CD14-positive monocyte (primary cell): Measurements from ENCODE around the gene FGD3. TPM values are rescaled to one million over a fixed set of nuclear protein-coding genes. Genes with fewer than 3 reads are reported as not detected.

Experiments used
- DNase-seq, 3 donors: peaks; one replicate each; pipeline ENCODE4 v3.0.0-alpha.2; 2011 to 2022
- H2AFZ ChIP-seq: 2 replicates; pipeline ENCODE4 v1.6.0; 2012; ENCODE audit warnings: mild to moderate bottlenecking, low read depth, low read length, inconsistent platforms; ENCODE audit not compliant: insufficient read depth, poor library complexity, severe bottlenecking
- H3K27ac ChIP-seq, 2 donors: 1 replicate in 1 of 2; 2 replicates in 1 of 2; pipeline ENCODE4 v1.5.1; 2012 to 2013; ENCODE audit warnings: low read length in 2 of 2, control low read depth in 1 of 2, inconsistent platforms in 1 of 2, low read depth in 1 of 2, mild to moderate bottlenecking in 1 of 2
- H3K27me3 ChIP-seq, 2 donors: one replicate each; pipeline versions ENCODE4 v1.6.0 to v1.6.1; 2011 to 2013; ENCODE audit warnings: low read length in 2 of 2; ENCODE audit not compliant: control insufficient read depth in 2 of 2, insufficient read depth in 2 of 2
- H3K36me3 ChIP-seq, 2 donors: replicated peaks in 1 of 2; 1 replicate in 1 of 2; 2 replicates in 1 of 2; pipeline versions ENCODE4 v1.5.1 to v1.6.1; 2012 to 2013; ENCODE audit warnings: low read length in 2 of 2, control low read depth in 1 of 2, inconsistent platforms in 1 of 2, mild to moderate bottlenecking in 1 of 2; ENCODE audit not compliant: insufficient read depth in 2 of 2, control insufficient read depth in 1 of 2
- H3K4me1 ChIP-seq, 2 donors: 1 replicate in 1 of 2; 2 replicates in 1 of 2; pipeline versions ENCODE4 v1.5.1 to v1.6.1; 2012 to 2013; ENCODE audit warnings: low read length in 2 of 2, control low read depth in 1 of 2, inconsistent platforms in 1 of 2, mild to moderate bottlenecking in 1 of 2, moderate library complexity in 1 of 2; ENCODE audit not compliant: insufficient read depth in 2 of 2, control insufficient read depth in 1 of 2
- H3K4me2 ChIP-seq: replicated peaks from 2 replicates; pipeline ENCODE3; 2012; ENCODE audit warnings: low read length, moderate library complexity, mild to moderate bottlenecking; ENCODE audit not compliant: poor library complexity, severe bottlenecking; ENCODE audit errors: extremely low read depth
- H3K4me3 ChIP-seq, 3 experiments: fragments of 200-600 bp in 1 of 3; sonication (generic) in 1 of 3; replicated peaks in 1 of 3; 1 replicate in 2 of 3; 2 replicates in 1 of 3; pipeline ENCODE4 v1.5.1; 2011 to 2013; ENCODE audit warnings: low read length in 3 of 3, mild to moderate bottlenecking in 3 of 3, control low read depth in 2 of 3, low read depth in 2 of 3, inconsistent platforms in 1 of 3, moderate library complexity in 1 of 3
- H3K79me2 ChIP-seq: 2 replicates; pipeline ENCODE4 v1.6.0; 2012; ENCODE audit warnings: mild to moderate bottlenecking, control low read depth, inconsistent platforms, low read length, moderate library complexity; ENCODE audit not compliant: insufficient read depth
- H3K9ac ChIP-seq: 2 replicates; pipeline ENCODE4 v1.6.0; 2017; ENCODE audit warnings: low read length, mild to moderate bottlenecking; ENCODE audit not compliant: insufficient read depth, poor library complexity, severe bottlenecking
- H3K9me3 ChIP-seq, 2 donors: replicated peaks in 1 of 2; 1 replicate in 1 of 2; 2 replicates in 1 of 2; pipeline versions ENCODE4 v1.5.1 to v1.6.1; 2012 to 2013; ENCODE audit warnings: low read length in 2 of 2, control low read depth in 1 of 2; ENCODE audit not compliant: control insufficient read depth in 1 of 2, insufficient read depth in 1 of 2
- H4K20me1 ChIP-seq: 2 replicates; pipeline ENCODE4 v1.6.0; 2012; ENCODE audit warnings: mild to moderate bottlenecking, low read length, control low read depth, moderate library complexity; ENCODE audit not compliant: insufficient read depth
- H3K27ac Mint-ChIP-seq, 7 donors: one replicate each; pipeline ENCODE4 v1.8.0; 2020; ENCODE audit warnings: mild to moderate bottlenecking in 7 of 7, mixed read lengths in 7 of 7, moderate library complexity in 6 of 7, inconsistent platforms in 2 of 7
- H3K27me3 Mint-ChIP-seq, 3 donors: one replicate each; pipeline ENCODE4 v1.8.0; 2021 to 2022; ENCODE audit warnings: low read depth in 3 of 3, mild to moderate bottlenecking in 3 of 3, mixed read lengths in 3 of 3, moderate library complexity in 3 of 3, inconsistent platforms in 1 of 3
- H3K36me3 Mint-ChIP-seq, 2 donors: one replicate each; pipeline ENCODE4 v1.8.0; 2020; ENCODE audit warnings: mixed read lengths in 2 of 2, inconsistent platforms in 1 of 2, mild to moderate bottlenecking in 1 of 2
- H3K4me1 Mint-ChIP-seq: one replicate; pipeline ENCODE4 v1.8.0; 2020; ENCODE audit warnings: mild to moderate bottlenecking, mixed read lengths
- H3K4me3 Mint-ChIP-seq, 2 donors: one replicate each; pipeline ENCODE4 v1.8.0; 2020; ENCODE audit warnings: mild to moderate bottlenecking in 2 of 2, mixed read lengths in 2 of 2, moderate library complexity in 1 of 2
- H3K9me3 Mint-ChIP-seq, 7 donors: one replicate each; pipeline ENCODE4 v1.8.0; 2020 to 2022; ENCODE audit warnings: mixed read lengths in 7 of 7, mild to moderate bottlenecking in 6 of 7, moderate library complexity in 6 of 7, inconsistent platforms in 2 of 7
- WGBS: methylation state at CpG from one replicate; pipeline ENCODE4 v1.1.5; 2013; ENCODE audit warnings: missing lambda C conversion rate; ENCODE audit not compliant: insufficient coverage; 5-methylcytosine and 5-hydroxymethylcytosine counted together
- intact Hi-C, 2 donors: fragments of 100-400 bp; cut with micrococcal nuclease; formaldehyde crosslinking; loops; one replicate each; pipeline versions ENCODE4 v1.15.0 to v1.15.1; 2023
- polyA plus RNA-seq, 3 donors: library from polyadenylated mRNA; depleted of rRNA in 1 of 3; unstranded in 2 of 3; stranded (reverse) in 1 of 3; fragments of 300-500 nt in 2 of 3; fragments of >200 nt in 1 of 3; fragmentation: Illumina TruSeq in 2 of 3; gene quantifications; 1 replicate in 2 of 3; 2 replicates in 1 of 3; pipeline ENCODE4 v1.2.3, GENCODE V29; 2012 to 2021
- TF ChIP-seq, protein P1 (sequence below): fragments of 200-600 bp; IDR thresholded peaks from one replicate; pipeline ENCODE4 v1.8.0; 2022; ENCODE audit warnings: antibody characterized with exemption, mild to moderate bottlenecking

The FGD3 gene
- polyA plus RNA-seq, 3 donors, result 32.4 to 120 (median 56.2) TPM

DNA sequence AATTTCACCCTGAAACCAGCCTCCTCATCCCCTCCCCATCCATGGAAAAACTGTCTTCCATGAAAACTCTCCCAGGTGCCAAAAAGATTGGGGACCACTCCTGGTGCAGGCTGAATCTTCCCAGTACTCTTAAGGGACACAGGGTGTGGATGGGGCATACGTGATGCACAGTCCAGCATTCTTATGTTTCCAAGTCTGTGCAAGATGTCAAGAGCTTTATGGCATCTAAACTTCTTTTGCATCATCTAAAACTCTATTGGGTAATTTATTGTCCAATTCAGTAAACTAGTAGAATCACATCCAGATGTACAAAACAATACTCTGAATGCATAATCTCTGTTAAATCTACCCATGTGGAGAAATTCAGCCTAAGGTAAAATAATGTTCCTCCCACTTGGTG, 9.3 kb upstream of the FGD3 start:
- no CpG with 5 or more reads among the region's 1 CpG for WGBS
- H3K79me2 ChIP-seq, result no peaks in the 10 kb centered on the region
- no peak overlapping the region for H3K4me3 ChIP-seq
- H3K4me2 ChIP-seq, result no peak overlapping the region
- H3K36me3 Mint-ChIP-seq, result no peaks in the 10 kb centered on the region
- TF ChIP-seq, protein P1, sequence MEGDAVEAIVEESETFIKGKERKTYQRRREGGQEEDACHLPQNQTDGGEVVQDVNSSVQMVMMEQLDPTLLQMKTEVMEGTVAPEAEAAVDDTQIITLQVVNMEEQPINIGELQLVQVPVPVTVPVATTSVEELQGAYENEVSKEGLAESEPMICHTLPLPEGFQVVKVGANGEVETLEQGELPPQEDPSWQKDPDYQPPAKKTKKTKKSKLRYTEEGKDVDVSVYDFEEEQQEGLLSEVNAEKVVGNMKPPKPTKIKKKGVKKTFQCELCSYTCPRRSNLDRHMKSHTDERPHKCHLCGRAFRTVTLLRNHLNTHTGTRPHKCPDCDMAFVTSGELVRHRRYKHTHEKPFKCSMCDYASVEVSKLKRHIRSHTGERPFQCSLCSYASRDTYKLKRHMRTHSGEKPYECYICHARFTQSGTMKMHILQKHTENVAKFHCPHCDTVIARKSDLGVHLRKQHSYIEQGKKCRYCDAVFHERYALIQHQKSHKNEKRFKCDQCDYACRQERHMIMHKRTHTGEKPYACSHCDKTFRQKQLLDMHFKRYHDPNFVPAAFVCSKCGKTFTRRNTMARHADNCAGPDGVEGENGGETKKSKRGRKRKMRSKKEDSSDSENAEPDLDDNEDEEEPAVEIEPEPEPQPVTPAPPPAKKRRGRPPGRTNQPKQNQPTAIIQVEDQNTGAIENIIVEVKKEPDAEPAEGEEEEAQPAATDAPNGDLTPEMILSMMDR, result no peak
- peaks cover 2 to 9% (median 6%) of the 10 kb centered on the region in 3 donors for H3K27me3 Mint-ChIP-seq
- H3K36me3 ChIP-seq, result no peaks in the 10 kb centered on the region
- no peak overlapping the region for H3K4me3 Mint-ChIP-seq
- H3K27me3 ChIP-seq, result no peaks in the 10 kb centered on the region
- H3K9me3 Mint-ChIP-seq, result peaks cover 0 to 2% (median 0%) of the 10 kb centered on the region in 7 donors
- no peaks in the 10 kb centered on the region for H4K20me1 ChIP-seq
- no peak for DNase-seq
- H3K9me3 ChIP-seq, result no peaks in the 10 kb centered on the region
- H2AFZ ChIP-seq, result no peak overlapping the region
- H3K27ac ChIP-seq, result no peak overlapping the region
- peaks cover 7 to 11% of the 10 kb centered on the region in 2 donors for H3K4me1 ChIP-seq
- intact Hi-C loops, result no loop called here
- H3K9ac ChIP-seq, result no peak overlapping the region
- H3K4me1 Mint-ChIP-seq, result peaks cover 21% of the 10 kb centered on the region
- peak overlapping the region in 1 of 7 donors; percentile 60 for H3K27ac Mint-ChIP-seq

DNA sequence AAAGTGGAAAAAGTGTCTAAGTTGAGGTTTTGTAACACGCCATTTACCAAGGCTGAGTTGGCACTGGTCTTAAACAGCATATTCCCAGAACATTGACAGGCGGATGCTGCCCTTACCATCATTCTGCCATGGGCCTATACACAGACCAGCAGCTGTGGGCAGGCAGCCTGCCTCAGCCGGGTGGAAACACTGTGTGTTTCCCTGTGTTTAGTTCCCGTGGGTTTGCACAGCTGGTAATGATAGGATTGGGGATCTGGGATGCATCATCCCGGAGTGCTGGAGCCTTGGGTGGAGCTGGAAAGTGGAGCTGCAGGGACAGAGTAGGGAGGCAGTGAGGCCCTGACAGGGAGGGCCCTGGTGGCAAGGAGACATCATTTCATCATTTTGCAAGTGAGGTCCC, 5.5 kb upstream of the FGD3 start:
- peaks cover 0 to 4% (median 0%) of the 10 kb centered on the region in 7 donors for H3K9me3 Mint-ChIP-seq

More for the DNA sequence above, 5.5 kb upstream of the FGD3 start:
- no peak overlapping the region for H3K4me3 ChIP-seq
- H3K27ac Mint-ChIP-seq, result no peak overlapping the region
- intact Hi-C loops, result no loop called here
- H3K9ac ChIP-seq, result no peak overlapping the region
- H3K27ac ChIP-seq, result no peak overlapping the region
- TF ChIP-seq, protein P1, result no peak
- no peaks in the 10 kb centered on the region for H3K79me2 ChIP-seq
- peaks cover 0 to 3% of the 10 kb centered on the region in 2 donors for H3K36me3 Mint-ChIP-seq
- H3K9me3 ChIP-seq, result peaks cover 0 to 2% of the 10 kb centered on the region in 2 donors
- H2AFZ ChIP-seq, result no peak overlapping the region
- no peaks in the 10 kb centered on the region for H4K20me1 ChIP-seq
- H3K27me3 Mint-ChIP-seq, result peaks cover 10 to 18% (median 14%) of the 10 kb centered on the region in 3 donors
- H3K27me3 ChIP-seq, result peaks cover 2 to 6% of the 10 kb centered on the region in 2 donors
- H3K36me3 ChIP-seq, result no peaks in the 10 kb centered on the region
- 97% methylated on average over 4 of the region's 5 CpGs for WGBS
- no peak for DNase-seq
- peaks cover 7 to 11% of the 10 kb centered on the region in 2 donors for H3K4me1 ChIP-seq
- H3K4me2 ChIP-seq, result no peak overlapping the region
- peaks cover 22% of the 10 kb centered on the region for H3K4me1 Mint-ChIP-seq
- H3K4me3 Mint-ChIP-seq, result no peak overlapping the region
